ENCODE measurements around the gene C22orf39.

The C22orf39 gene

GRCh38 chr22:19492504-19493174 is 45.1 kb upstream of the C22orf39 start:
- TF ChIP-seq EGR1 (IDR thresholded peaks at IDR 0.05), result no peak
- TF ChIP-seq ZBTB7A (IDR thresholded peaks at IDR 0.05; ENCODE audit: low read depth), result no peak
- no peak for TF ChIP-seq REST (IDR thresholded peaks at IDR 0.05; ENCODE audit: low read depth)
- no peak for TF ChIP-seq RAD21 (IDR thresholded peaks at IDR 0.05; ENCODE audit: low read depth)
- TF ChIP-seq TCF12 (IDR thresholded peaks at IDR 0.05; ENCODE audit: low read depth), result no peak
- TF ChIP-seq NFIC (IDR thresholded peaks at IDR 0.05), result no peak
- no peak for TF ChIP-seq TEAD4 (IDR thresholded peaks at IDR 0.05)
- no peak for TF ChIP-seq TAF1 (IDR thresholded peaks at IDR 0.05; ENCODE audit: low read depth)
- TF ChIP-seq, protein P1, sequence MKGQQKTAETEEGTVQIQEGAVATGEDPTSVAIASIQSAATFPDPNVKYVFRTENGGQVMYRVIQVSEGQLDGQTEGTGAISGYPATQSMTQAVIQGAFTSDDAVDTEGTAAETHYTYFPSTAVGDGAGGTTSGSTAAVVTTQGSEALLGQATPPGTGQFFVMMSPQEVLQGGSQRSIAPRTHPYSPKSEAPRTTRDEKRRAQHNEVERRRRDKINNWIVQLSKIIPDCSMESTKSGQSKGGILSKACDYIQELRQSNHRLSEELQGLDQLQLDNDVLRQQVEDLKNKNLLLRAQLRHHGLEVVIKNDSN (IDR thresholded peaks at IDR 0.05), result no peak
- TF ChIP-seq CEBPB (IDR thresholded peaks at IDR 0.05), result no peak
- TF ChIP-seq, protein P2, sequence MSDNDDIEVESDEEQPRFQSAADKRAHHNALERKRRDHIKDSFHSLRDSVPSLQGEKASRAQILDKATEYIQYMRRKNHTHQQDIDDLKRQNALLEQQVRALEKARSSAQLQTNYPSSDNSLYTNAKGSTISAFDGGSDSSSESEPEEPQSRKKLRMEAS (IDR thresholded peaks at IDR 0.05), result no peak
- TF ChIP-seq FOXM1 (IDR thresholded peaks at IDR 0.05; ENCODE audit: borderline replicate concordance, low read depth), result no peak

GRCh38 chr22:19490628-19491230 is 43.2 kb upstream of the C22orf39 start:
- TF ChIP-seq, protein P2 (IDR thresholded peaks at IDR 0.05), result no peak

- no peak for TF ChIP-seq TCF12 (IDR thresholded peaks at IDR 0.05; ENCODE audit: low read depth)
- TF ChIP-seq EGR1 (IDR thresholded peaks at IDR 0.05), result no peak
- TF ChIP-seq TEAD4 (IDR thresholded peaks at IDR 0.05), result no peak
- no peak for TF ChIP-seq ZBTB7A (IDR thresholded peaks at IDR 0.05; ENCODE audit: low read depth)
- no peak for TF ChIP-seq REST (IDR thresholded peaks at IDR 0.05; ENCODE audit: low read depth)
- TF ChIP-seq, protein P2 (IDR thresholded peaks at IDR 0.05), result no peak
- TF ChIP-seq YY1 (IDR thresholded peaks at IDR 0.05; ENCODE audit: low read depth), result no peak
- no peak for TF ChIP-seq FOXM1 (IDR thresholded peaks at IDR 0.05; ENCODE audit: borderline replicate concordance, low read depth)
- no peak for TF ChIP-seq RAD21 (IDR thresholded peaks at IDR 0.05; ENCODE audit: low read depth)
- TF ChIP-seq CREB1 (IDR thresholded peaks at IDR 0.05; ENCODE audit: low read depth), result no peak
- TF ChIP-seq TAF1 (IDR thresholded peaks at IDR 0.05; ENCODE audit: low read depth), result no peak
- no peak for TF ChIP-seq NFIC (IDR thresholded peaks at IDR 0.05)
- no peak for TF ChIP-seq EP300 (IDR thresholded peaks at IDR 0.05; ENCODE audit: borderline replicate concordance)
- no peak for TF ChIP-seq CEBPB (IDR thresholded peaks at IDR 0.05)
- TF ChIP-seq, protein P1 (IDR thresholded peaks at IDR 0.05), result no peak
Measured at GRCh38 chr22:19488884-19489843, 41.7 kb upstream of the C22orf39 start.

DNA sequence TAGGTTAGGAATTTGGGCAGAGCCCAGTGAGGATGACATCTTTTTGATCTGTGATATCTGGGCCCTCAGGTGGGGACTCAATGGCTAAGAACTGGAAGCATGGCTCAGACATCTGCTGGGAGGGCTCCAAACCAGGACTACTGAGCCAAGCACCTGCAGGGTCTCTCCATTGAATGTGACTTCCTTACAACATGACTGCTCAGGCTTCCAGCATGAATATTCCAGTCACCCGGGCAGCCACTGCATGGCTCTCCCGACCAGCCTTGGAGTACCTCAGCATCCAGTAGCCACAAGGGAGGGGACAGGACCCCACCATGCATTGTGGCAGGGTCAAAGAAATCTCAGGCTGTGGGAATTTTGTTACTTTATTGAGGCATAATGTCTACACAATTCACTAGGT is 40.8 kb upstream of the C22orf39 start:
- TF ChIP-seq TAF1 (IDR thresholded peaks at IDR 0.05; ENCODE audit: low read depth) (no peak), CREB1 (IDR thresholded peaks at IDR 0.05; ENCODE audit: low read depth) (no peak), YY1 (IDR thresholded peaks at IDR 0.05; ENCODE audit: low read depth) (no peak), RAD21 (IDR thresholded peaks at IDR 0.05; ENCODE audit: low read depth) (no peak), EGR1 (IDR thresholded peaks at IDR 0.05) (no peak), REST (IDR thresholded peaks at IDR 0.05; ENCODE audit: low read depth) (no peak), ZBTB7A (IDR thresholded peaks at IDR 0.05; ENCODE audit: low read depth) (no peak), TEAD4 (IDR thresholded peaks at IDR 0.05) (no peak), FOXM1 (IDR thresholded peaks at IDR 0.05; ENCODE audit: borderline replicate concordance, low read depth) (no peak), NFIC (IDR thresholded peaks at IDR 0.05) (no peak)

Measured in Ishikawa (cell line).